Stimulated activated CD8-positive, alpha-beta memory T cell treated with anti-CD3 and anti-CD28 coated beads, Interleukin-4, amount 100 ng/mL, for 1 hour (primary cell): ENCODE results near the gene GTPBP6.

ENCODE experiments used
- DNase-seq, 2 donors: peaks; one replicate each; pipeline ENCODE4 v3.0.0-alpha.2; 2020; ENCODE audit warnings: low read depth in 2 of 2, low spot score in 1 of 2

The GTPBP6 gene

DNA sequence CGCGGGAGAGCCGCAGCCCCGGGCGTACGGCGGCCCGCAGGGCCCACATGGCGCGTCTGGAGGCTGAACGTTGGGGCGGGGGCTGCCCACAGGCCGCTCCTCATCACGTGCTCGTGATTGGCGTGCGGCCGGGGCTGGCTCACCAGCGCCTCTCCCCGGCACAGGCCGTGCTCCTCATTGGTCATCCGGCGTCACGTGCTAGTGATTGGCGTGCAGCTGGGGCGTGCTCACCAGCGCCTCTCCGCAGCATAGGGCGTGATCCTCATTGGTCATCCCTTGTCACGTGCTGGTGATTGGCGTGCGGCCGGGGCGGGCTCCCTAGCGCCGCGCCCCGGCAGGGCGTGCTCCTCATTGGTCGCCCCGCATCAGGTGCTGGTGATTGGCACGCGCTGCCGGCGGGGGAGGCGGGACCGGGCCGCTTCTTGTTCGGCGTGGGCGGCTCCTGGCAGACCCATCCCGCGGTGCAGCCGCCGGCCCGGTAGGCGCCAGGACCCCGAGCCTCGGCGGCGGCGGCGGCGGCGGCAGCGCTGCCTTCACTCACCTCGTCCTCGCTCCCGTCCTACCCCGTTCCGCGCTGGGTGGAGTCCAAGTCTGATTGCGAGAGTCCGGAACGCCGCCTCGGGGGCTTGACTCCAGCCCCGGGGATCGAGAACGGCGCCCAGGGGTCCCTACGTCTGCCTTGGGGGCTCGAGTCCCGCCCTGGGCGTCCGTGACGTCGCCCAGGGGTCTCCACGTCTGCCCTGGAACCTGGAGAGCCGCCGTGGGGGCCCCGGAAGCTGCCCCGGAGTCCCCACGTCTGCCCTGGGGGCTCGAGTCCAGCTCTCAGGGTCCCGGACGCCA is at the start of gene GTPBP6:
Gene GTPBP6 (minus strand): TSS at position 58 of the 840 bp plus-strand sequence. CDS start 9 bp downstream, at position 49.
- peak; percentile 91 to 99 for DNase-seq

DNA sequence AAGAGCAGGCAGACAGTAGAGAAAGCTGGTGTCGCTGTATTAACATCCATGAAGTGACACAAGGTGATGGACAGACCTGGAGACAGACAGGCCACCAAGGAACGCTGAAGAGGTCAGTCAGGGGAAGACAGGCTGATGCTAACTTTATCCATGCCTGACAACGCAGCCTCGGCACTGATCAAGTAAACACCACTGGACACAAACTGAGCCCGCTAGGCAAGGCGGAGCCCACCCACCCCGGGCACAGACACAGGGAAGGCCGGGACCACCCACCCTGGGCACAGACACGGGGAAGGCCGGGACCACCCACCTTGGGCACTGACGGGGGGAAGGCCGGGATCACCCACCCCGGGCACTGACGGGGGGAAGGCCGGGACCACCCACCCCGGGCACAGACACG is 49.3 kb upstream of the GTPBP6 start:
- DNase-seq: no peak

- no peak for DNase-seq
Measured at GRCh38 chrX:367349-367748, 48.8 kb upstream of the GTPBP6 start.

DNA sequence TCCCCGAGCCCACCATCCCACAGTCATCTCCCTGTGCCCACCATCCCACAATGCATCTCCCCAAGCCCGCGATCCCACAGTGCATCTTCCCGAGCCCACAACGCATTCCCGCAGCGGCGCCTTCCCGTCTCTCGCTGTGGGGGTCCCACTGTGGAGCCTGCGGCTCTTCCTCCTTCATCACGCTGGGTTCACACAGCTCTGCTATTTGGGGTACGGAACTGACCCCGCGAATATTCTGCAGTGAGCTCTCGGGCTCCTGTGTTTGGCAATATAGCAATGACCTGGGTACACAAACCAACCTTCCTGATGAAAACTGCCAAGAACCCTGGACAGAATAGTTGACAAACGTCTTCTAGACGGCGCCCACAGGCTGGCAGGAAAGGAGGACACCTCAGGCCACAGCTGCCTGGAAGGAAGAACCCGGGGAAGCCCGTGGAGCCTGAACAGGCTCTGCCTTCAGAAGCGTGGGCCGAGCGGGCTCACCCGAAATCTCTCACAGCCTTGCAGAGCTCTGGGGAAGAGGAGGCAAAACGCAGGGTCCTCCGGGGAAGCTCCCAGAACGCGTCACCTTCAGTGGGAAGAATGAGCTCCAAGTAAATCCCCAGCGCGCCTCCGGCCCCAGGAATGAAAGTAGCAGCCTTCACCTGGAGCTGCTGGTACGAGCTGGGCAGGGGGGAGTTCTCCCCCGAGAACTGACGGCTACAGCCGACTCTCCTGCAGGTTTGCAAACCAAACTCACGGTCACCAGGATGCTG is 45.2 kb upstream of the GTPBP6 start:
- DNase-seq: no peak

GRCh38 chrX:362937-363620 is 44.5 kb upstream of the GTPBP6 start:
- DNase-seq: no peak

GRCh38 chrX:362351-362750 is 43.8 kb upstream of the GTPBP6 start:
- DNase-seq: no peak

- no peak for DNase-seq
Measured at GRCh38 chrX:361231-362145, 42.9 kb upstream of the GTPBP6 start.

DNA sequence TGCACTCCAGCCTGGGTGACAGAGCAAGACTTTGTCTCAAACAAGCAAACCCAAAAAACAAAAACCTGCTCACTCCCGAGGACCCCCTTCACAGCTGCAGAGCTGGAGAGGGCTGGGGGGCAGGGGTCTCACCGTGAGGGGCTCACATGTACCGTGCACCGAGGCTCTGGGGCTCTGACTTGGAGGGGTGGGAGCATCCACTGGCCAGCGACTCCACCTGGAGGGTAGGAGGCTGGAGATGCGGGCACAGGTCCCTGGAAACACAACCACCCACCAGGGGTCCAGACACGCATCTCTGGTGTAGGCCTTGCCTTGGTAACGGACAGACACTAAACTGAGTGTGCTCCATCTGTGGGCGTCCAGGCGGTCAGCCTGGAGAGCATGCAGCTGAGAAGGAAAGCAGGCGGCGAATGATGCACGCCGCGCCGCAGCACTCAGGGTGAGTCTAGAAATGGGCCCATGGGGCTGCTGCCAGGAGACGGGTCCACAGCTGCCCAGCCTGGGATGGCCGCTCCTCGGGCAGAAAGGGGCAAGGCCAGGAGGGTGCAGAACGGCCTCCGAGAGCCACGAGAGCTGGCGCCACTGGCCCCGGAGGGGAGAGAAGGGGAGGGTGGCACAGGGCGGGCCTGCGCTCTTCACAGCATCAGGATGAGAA is 42.0 kb upstream of the GTPBP6 start:
- no peak for DNase-seq

DNA sequence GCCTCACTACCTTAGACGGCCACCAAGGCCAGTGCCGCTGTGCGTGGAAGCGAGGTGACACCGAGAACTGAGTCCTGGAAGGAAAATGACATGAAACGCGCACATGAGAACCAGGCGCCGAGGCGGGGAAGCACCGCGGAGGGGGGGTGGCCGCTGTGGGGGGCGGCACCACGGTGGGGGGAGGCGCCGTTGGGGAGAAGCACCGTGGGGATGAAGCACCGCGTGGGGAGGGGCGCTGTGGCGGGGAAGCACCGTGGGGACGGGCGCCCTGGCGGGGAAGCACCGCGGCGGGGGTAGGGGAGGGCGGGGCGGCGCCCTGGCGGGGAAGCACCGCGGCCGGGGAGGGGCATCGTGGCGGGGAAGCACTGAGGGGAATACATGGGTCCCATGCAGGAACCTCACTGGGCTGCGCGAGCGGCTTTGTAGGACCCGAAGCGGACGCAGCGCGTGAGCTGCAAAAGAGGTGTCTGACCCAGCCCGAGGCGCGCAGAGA is 40.1 kb upstream of the GTPBP6 start:
- DNase-seq: no peak

- no peak for DNase-seq
Measured at GRCh38 chrX:357693-358471, 39.3 kb upstream of the GTPBP6 start.

DNA sequence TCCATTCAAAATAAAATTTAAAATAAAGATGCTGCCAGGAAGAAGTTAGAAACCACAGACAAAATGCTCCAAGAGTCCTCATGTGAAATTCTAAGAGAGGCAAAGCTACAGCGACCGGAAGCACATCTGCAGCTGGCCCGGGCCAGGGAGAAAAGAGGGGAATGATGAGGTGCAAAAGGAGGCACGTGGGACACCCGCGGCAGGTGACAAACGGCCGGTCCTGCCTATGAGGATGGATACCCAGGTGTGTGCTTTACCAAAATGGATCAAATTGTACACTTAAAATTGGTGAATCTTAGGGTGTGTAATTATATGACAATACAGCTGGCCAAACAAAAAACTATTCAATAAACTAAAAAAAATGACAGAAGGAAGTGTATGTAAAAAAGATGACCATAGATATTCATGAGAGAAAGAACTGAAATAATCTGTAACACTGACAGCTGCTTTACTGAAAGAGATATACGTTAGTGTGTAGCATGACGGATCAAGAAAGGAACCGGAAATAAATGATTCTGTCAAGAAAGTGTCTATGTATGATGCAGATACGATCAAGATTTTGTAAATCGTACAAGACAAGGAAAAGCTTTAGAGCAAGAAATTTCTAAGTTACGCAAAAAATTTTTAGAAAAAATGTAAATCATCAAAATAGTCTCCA is 38.6 kb upstream of the GTPBP6 start:
- DNase-seq: no peak

GRCh38 chrX:356385-357034 is 37.9 kb upstream of the GTPBP6 start:
- no peak for DNase-seq

GRCh38 chrX:355329-356050 is 36.9 kb upstream of the GTPBP6 start:
- DNase-seq: no peak

GRCh38 chrX:353566-354535 is 35.3 kb upstream of the GTPBP6 start:
- no peak for DNase-seq

GRCh38 chrX:352582-353314 is 34.2 kb upstream of the GTPBP6 start:
- DNase-seq: no peak

GRCh38 chrX:352181-352580 is 33.6 kb upstream of the GTPBP6 start:
- DNase-seq: no peak
